Measurements from ENCODE around the gene GRIN2A.

DNA sequence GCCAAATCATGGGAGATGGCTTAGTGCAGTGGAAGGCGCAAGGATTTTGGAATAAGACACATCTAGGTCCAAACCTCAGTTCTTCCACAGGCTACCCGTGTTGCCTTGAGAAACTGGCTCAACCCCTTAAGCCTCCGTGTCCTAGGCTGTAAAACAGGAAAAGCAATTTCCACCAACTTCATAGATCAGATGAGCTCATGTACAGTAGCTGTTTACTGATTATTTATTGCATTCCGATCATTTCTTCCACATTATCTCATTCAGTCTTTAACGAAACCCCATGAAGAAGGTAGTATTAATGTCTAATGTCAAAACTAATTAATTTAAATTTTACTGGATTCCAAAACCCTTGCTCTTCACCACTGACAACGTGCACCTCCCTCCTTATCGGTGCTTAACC, 231.6 kb downstream of the GRIN2A start:
- no peak for TF ChIP-seq POLR2AphosphoS5 (IDR thresholded peaks at IDR 0.05; ENCODE audit: borderline replicate concordance, low read depth, low read length)
- no peak for TF ChIP-seq EZH2 (IDR thresholded peaks at IDR 0.05)
- no peak for TF ChIP-seq FOXP2 (optimal IDR thresholded peaks at IDR 0.05; ENCODE audit: control extremely low read depth, extremely low read length, insufficient read depth)

Measured in SK-N-MC (cell line).